NK-92 treated with Interleukin-12 subunit alpha and Interleukin-12 subunit beta, amount 100 ng/mL, for 24 hours (cell line): ENCODE results near the gene ARHGEF26.
"Not testable (repeated sequence)": the region's sequence is repeated elsewhere in the genome, so short reads cannot be mapped to it uniquely, and the experiment has no call there.

Source experiments
- DNase-seq: peaks from one replicate; lab custom pipeline; 2025; lab: John Stamatoyannopoulos, UW

The ARHGEF26 gene, protein sequence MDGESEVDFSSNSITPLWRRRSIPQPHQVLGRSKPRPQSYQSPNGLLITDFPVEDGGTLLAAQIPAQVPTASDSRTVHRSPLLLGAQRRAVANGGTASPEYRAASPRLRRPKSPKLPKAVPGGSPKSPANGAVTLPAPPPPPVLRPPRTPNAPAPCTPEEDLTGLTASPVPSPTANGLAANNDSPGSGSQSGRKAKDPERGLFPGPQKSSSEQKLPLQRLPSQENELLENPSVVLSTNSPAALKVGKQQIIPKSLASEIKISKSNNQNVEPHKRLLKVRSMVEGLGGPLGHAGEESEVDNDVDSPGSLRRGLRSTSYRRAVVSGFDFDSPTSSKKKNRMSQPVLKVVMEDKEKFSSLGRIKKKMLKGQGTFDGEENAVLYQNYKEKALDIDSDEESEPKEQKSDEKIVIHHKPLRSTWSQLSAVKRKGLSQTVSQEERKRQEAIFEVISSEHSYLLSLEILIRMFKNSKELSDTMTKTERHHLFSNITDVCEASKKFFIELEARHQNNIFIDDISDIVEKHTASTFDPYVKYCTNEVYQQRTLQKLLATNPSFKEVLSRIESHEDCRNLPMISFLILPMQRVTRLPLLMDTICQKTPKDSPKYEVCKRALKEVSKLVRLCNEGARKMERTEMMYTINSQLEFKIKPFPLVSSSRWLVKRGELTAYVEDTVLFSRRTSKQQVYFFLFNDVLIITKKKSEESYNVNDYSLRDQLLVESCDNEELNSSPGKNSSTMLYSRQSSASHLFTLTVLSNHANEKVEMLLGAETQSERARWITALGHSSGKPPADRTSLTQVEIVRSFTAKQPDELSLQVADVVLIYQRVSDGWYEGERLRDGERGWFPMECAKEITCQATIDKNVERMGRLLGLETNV

DNA sequence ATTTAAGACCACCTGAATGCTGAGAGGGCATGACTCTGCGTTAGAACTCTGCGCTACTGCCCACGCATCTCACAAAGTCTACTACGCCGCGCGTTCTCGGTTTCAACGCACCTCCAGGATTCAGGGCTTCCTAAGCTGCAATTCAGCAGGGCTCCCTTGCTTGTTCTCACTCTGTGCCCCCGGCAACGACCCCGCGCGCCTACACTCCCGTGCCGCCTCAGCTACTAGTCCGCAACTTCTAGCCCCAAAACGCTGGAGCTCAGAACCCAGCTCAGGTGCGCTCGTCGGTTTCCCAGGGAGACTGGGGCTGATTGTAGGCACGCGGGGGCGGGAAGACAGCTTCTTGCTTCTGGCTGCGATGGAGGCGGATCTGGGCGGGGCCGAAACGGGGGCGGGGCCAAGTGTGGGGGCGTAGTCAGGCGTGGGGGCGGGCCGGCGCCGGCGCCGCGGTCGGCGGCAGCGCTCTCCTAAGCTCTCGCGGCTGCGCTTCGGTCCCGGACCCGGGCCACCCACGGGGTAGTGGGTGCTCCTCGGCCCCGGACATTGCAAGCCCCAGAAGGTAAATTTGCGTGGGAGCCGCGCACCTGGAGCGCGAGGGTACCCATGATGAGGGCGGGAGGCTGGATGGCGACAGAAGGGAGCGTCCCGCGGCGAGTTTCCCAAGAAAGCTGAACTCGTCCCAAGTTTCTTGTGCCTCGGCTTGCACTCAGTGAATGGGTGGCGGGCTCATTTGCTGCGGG lies at the start of gene ARHGEF26:
ARHGEF26 (plus strand) TSS at position 430 of the 740 bp plus-strand sequence. CDS start 603 bp downstream, outside the sequence.
- no peak for DNase-seq

DNA sequence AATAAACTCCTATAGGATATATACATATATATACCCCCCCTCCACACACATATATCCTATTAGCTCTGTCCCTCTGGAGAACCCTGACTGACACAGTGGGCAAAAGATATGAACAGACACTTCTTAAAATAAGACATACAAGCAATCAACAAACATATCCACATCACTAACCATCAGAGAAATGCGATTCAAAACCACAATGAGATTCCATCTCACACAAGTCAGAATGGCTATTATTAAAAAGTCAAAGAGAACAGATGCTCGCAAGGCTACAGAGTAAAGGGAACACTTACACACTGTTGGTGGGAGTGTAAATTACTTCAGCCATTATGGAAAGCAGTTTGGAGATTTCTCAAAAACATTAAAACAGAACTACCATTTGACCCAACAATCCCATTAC lies 46.2 kb upstream of the ARHGEF26 start:
- no peak for DNase-seq

DNA sequence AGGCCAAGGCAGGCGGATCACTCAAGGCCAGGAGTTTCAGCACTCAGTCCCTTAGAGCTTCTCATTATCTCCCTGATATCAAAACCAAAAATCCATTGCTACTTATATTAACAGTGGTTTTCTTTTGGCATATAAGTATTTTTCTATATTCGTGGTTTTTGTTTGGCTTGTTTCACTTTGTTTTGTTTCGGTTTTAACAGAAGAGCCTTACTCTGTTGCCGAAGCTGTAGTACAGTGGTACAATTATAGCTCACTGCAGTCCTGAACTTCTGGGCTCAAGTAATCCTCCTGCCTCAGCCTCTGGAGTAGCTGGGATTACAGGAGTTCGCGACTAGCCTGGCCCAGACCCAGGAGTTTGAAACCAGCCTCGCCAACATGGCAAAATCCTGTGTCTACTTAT lies 42.5 kb upstream of the ARHGEF26 start:
- no peak for DNase-seq

DNA sequence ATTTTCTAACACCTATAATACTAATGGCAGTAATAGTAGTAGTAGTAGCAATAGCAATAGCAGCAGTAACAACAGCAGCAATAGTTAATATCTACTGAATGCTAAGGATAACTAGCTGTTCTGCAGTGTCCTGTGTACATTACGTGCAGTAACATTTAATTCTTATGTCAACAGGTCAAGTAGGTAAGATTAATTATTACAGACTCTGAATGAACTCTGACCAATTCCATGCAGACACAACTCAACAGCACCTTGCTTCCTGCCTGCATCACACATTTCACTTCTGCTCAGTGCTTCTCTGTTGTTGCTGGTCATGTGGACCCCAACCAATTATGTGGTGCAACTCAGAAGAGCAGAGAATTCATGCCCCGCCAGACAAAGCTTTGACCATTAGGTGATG lies 39.9 kb upstream of the ARHGEF26 start:
- DNase-seq, result no peak

DNA sequence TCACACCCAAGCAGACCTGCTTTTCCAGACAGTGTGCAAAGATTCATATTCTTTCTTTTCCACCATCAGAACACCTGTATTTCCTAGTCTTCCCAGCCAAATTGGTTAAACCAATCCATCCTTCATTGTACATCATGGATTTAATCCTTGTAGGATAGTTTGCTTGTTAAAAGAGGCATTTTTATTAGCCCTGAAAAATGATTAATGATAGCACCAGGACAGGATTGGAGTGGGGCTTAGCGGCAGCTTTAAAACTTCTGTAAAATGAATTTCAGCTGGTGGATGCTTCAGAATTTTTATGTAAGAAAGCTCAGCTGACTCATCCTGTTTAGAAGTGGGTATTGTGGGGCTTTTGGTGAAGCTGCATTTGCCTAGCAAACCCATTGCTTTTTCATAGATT lies 36.1 kb upstream of the ARHGEF26 start:
- DNase-seq, result no peak

DNA sequence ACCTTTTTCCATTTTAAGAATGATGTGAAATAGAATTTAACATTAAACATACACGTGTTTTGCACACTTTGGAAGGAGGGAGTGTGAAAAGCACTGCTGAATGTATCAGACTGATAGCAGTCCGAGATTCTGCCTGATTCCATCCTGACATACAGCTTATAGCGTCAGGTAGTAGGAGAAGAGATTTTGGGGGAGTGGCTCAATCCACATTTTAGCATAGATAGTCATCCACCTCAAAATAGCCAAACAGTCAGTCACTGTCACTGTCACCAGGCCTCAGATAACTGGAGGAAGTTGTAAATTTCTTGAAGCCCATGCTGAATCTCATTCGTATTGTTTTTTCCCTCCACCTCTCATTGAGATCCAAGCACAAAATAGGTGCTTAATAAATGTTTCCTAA lies 35.4 kb upstream of the ARHGEF26 start:
- DNase-seq, result no peak

DNA sequence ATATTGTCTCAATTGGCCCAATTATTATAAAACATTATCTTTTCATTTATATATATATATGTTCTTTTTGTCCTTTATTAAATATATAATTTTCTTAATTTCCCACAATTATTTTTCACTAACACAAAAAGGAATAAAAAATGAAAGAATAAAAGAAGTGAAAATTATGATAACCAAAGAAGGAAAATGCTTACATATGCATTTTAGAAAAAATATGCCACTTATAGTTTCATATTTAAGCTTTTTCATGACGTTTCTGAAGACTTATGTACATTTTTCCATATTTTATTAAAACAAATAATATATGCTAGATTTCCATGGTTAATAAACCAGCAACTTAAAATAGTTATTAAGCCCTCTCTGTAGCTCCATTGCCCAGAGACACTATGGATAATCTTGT lies 34.9 kb upstream of the ARHGEF26 start:
- DNase-seq, result no peak

DNA sequence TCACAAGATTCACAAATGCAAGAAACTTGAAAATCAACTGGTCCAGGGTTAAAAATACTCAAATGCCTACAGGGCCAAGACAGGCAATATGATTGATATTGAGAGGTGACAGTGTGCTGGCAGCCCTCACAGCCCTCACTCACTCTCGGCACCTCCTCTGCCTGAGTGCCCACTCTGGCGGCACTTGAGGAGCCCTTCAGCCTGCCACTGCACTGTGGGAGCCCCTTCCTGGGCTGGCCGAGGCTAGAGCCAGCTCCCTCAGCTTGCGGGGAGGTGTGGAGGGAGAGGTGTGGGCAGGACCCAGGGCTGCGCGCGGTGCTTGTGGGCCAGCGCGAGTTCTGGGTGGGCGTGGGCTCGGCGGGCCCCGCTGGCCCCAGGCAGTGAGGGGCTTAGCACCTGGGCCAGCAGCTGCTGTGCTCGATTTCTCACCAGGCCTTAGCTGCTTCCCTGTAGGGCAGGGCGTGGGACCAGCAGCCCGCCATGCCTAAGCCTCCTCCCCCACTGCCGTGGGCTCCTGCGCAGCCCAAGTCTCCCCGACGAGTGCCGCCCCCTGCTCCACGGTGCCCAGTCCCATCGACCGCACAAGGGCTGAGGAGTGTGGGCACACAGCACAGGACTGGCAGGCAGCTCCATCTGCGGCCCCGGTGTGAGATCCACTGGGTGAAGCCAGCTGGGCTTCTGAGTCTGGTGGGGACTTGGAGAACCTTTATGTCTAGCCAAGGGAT lies 33.3 kb upstream of the ARHGEF26 start:
- DNase-seq, result not testable (repeated sequence)

DNA sequence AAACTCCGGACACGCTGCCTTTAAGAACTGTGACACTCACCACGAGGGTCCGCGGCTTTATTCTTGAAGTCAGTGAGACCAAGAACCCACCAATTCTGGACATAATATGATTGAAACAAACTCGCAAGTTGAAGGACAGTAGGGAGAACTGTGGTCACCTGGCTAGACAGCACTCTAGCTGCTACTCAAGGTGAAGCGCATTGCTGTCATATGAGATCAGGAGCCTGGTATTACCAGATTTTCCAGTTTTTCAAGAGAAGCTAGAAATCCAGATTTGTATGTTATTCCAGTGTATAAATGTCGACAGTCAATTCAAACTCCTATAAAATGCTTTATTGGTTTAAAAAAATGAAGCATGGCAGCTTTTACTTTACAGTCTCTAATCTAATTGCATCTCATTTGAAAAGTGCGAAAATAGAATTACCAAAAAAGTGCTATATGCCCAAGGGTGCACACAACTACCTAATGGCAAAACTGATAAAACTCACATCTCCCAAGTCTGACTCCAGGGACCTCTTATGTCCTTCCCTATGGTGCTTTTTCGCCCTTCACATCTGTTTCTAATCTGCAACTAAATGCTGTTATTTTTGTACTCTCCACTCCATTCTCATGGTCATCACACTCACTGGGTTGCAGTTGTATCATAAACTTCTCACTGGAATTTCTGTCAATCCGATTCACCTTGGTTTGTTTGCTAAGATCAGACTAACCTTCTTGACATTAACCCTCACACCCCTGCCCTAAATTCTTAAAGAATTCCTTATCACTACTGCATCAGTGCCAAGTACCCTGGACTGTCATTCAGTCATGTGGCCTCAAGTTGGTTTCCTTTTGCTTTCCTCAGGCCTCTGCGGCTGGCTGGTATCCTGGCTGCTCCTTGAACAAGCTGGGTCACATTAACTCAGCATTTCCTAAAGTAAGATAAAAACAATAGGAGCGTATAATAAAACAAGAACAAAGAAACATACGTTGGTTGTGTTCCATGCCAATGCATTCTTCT lies 31.5 kb upstream of the ARHGEF26 start:
- DNase-seq, result no peak

DNA sequence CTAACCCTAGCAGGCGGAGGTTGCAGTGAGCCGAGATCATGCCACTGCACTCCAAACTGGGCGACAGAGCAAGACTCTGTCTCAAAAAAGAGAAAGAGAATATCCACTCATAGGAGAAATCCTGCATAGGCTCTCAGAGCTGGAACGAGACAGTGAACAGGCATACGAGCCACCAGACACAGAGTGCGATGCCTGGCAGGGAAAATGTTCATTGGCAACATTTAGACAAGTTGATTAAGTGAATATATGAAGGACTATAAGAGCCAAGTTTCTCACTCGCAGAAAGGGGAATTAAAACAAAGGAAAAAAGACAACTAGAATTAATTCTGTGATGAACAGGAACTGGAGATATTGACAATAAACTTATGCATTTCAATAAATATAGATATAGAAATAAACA lies 27.1 kb upstream of the ARHGEF26 start:
- DNase-seq, result no peak

DNA sequence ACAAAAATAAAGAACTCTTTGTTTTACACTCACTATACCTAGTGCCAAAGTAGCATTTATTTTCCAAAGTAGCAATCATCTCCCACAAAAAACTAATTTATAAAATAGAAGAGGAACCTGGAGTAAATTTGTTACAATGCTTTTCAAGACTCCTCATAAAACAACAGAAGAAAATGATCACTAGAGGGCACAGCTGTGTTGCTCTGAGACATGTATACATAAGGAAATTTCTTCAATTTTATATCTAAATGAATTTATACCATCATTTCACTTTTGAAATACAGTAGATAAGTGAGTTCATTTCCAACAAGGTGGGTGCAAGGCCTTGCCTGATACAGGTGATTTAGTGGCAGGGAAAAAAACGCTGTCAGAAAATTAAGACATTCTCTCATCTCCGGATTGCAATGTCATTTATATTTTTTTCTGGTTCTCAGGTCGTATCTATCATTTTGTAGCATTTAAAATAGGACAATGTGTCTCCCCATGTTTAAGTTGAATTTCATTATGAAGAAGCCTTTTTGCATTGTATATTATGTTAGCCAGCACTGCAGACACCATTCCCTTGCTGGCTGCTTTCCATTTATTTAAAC lies 25.3 kb upstream of the ARHGEF26 start:
- DNase-seq, result no peak

DNA sequence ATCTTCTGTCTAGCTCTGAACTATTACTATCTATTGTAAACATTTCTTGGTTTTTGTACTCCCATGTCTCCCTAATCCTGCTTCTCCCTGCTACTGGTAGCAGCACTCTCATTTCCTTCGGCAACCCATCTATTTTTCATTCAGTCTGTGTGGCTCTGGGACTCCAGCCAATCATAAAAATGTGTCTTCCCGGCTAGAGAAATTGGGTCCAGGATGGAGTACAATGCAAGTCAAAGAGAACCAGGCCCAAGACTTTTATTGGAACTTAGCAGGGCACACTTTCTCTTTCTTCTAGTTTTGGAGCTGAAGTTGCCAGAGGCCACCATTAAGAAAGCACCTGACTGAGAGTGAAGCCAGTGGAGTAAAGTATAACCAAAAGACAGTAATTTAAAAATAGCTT lies 22.8 kb upstream of the ARHGEF26 start:
- DNase-seq, result no peak

DNA sequence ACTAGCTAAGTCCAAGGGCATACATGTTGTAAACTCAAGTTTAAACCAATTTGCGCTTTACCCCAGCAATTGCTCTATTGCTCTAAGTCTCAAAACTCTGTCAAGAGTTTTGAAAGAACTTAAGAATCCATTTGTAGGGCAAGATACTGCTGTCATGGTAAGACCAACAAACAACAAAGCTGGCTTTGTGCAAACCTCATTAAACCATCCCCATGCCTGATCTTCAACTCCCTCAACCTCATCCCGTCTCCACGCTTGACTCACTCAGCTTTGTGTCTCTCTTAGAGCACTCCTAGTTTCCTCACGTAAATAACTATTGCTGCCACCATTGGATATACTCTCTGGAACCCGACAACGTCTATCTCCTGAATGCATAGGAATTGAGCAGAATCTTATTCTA lies 20.6 kb upstream of the ARHGEF26 start:
- no peak for DNase-seq

DNA sequence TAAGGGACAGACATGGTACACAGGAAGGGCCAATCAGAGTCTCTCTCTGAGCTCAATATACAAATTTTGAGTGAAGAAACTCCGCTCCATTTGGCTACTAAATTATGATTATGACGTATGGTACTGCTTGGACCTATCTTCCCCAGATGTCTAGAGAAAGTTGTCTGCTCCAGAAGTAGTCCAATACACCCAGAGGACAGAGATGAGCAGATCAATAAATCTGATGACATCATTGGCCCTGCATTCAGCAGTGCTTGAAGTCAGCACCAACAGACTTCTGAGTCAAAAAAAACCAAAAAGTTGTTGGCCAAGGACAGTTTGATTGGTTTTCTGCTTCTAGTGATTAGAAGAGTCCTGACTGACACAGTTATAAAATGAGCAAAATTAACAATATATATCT lies 19.9 kb upstream of the ARHGEF26 start:
- no peak for DNase-seq

DNA sequence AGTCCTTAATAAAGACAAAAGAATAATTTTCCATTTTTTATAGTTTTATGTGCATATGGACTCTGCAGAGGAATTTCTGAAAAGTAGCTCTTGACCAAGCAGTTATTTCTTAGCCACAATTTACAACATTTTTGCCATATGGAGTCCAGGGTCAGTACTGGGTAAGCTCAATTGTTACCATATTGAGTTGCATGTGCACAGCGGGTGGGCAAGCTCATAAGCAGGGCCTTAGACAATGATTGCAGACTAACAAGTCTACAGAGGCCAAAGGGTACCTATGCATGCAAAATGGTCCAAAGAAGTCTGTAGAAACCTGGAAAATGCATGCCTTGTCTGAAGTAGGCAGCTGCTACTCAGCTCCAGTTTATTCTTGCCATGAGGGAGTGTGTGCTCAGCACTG lies 19.0 kb upstream of the ARHGEF26 start:
- no peak for DNase-seq

DNA sequence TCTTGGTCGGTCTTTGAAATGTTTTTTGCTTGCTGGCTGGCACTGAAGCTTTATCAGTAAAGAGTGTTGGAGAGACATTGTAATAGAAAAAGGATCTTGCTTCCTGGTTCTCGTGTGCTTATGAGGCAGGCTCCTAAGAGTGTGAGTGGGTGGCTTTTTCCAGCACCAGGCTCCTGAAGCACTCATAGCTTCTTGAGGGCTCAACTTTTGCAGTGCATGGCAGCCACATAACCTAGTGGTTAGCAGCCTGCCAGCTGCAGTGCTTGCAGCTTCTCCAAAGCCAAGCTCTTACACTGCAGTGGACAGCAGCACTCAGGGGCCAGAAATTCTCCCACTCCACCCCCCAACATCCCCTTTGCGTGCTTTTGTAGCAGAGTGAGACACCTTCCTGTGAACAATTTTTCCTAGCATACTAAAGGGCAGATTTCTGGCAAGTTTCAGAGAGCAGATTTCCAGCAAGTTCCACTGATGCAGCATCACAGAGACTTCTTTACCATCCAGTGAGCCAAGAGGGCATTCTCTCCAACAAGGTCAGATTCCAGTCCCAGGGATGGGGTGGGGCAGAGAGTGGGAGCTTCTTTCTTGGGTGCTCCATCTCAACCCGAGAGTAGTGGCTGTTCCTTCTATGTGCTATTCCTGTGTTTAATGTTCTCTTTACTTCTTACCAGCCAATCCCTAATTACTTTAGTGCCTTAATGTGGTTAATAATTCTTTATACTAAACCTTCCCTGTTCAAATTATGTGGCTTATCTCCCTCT lies 15.8 kb upstream of the ARHGEF26 start:
- no peak for DNase-seq

DNA sequence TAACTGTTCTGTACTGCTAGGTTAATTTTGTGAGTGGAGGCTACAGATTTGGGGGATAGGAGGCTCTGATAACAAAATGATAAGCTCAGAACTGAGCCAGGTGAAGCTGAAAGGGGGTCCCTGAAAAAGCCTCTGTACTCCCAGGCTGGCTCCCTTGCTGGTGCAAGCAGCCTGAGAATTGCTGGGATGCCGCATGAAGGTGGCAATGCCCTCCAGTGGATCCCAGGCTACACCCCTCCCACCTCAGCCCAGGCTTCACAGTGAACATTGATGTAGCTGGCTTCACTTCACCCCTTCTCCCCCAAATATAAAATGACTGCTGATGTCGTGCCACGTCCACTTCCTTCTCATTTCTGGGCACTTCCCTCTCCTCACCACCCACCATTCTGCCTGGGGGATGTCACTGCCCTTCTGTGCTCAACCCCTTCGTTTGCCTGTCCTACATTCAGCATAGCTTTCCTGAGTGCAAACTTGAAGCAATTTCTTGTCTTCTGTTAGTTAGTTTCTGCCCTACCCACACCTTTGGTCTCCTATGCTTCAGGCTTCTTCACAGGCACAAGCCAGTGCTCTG lies 9.7 kb upstream of the ARHGEF26 start:
- no peak for DNase-seq

DNA sequence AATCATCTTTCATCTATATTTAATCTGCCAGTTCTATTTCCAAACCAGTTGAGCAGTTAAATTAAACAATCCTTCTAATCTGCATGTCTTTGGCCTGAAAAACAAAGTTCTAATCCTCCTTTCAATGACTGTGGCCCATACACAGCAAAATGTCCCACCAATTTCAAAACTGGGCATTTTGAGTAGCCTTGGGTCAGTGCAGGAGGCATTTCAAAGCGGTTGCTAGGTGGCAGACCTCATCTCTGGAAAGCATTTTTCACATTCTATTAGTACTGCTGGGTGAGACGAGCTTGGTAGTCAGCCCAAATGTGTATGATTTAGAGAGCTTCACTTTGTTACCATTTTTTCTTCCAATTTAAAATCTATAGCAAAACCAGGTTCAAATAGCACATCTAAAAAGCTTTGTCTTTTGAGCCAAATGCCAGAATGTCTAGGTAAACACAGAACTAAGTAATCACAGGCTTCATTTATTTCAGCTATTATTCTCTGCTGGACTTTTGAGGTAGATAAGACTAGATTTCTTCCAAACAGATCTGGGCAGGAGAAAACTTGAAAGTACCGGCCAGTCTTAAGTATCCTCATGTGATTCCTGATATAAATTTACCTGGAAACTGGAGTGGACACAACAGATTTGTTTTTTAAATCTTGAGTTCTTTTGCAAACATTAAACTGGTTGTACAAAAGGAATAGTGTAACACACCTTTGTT lies 8.9 kb upstream of the ARHGEF26 start:
- DNase-seq, result no peak
